GM12878 (cell line): ENCODE results near the gene ZNF19.

Source experiments
- BHLHE40 ChIP-seq, 2 experiments: fragments of 450-650 bp in 1 of 2; IDR thresholded peaks; 2 replicates each; pipeline ENCODE4 v1.6.1; 2011 to 2017; ENCODE audit warnings: low read depth in 2 of 2, borderline replicate concordance in 1 of 2, improper control_type of control experiment in 1 of 2, low read length in 1 of 2, mild to moderate bottlenecking in 1 of 2
- CEBPB ChIP-seq, 2 experiments: fragments of 150-350 bp in 1 of 2; IDR thresholded peaks; 2 replicates each; pipeline ENCODE4 v1.6.1; 2012 to 2014; ENCODE audit warnings: low read depth in 2 of 2, low read length in 2 of 2, borderline replicate concordance in 1 of 2, inconsistent platforms in 1 of 2
- CTCF ChIP-seq, 3 experiments: IDR thresholded peaks in 2 of 3; conservative IDR thresholded peaks in 1 of 3; 2 replicates each; pipeline ENCODE4 v1.5.1; 2011; ENCODE audit warnings: low read depth in 3 of 3, low read length in 3 of 3, mild to moderate bottlenecking in 3 of 3, control low read depth in 2 of 3, moderate library complexity in 2 of 3, inconsistent platforms in 1 of 3, mixed read lengths in 1 of 3; ENCODE audit not compliant: control insufficient read depth in 2 of 3, insufficient read depth in 1 of 3; ENCODE audit errors: extremely low read depth in 1 of 3

GRCh38 chr16:71489122-71489521 is at the start of gene ZNF19:
- TF ChIP-seq CTCF (IDR thresholded peaks at IDR 0.05 in 2 of 3, conservative IDR thresholded peaks at IDR 0.05 in 1 of 3; ENCODE audit: control insufficient read depth in 2 of 3, extremely low read depth in 1 of 3, insufficient read depth in 1 of 3, low read depth in 3 of 3, low read length in 3 of 3): no peak
- no peak for TF ChIP-seq BHLHE40 (IDR thresholded peaks at IDR 0.05; ENCODE audit: borderline replicate concordance in 1 of 2, low read depth in 2 of 2, low read length in 1 of 2)
- no peak for TF ChIP-seq CEBPB (IDR thresholded peaks at IDR 0.05; ENCODE audit: borderline replicate concordance in 1 of 2, low read depth in 2 of 2, low read length in 2 of 2)
